HG03095 (cell line): ENCODE data around the gene HYOU1.
A peak's percentile ranks its signal among the peaks of the same experiment; 100 is the strongest.
"Not testable (repeated sequence)": the region's sequence is repeated elsewhere in the genome, so short reads cannot be mapped to it uniquely, and the experiment has no call there.

Source experiments
- ATAC-seq: cut with Tn5 transposase; IDR thresholded peaks from one replicate; pipeline ENCODE4 v1.9.1; 2021; ENCODE audit warnings: moderate library complexity; ENCODE audit not compliant: unreplicated experiment

The HYOU1 gene

DNA sequence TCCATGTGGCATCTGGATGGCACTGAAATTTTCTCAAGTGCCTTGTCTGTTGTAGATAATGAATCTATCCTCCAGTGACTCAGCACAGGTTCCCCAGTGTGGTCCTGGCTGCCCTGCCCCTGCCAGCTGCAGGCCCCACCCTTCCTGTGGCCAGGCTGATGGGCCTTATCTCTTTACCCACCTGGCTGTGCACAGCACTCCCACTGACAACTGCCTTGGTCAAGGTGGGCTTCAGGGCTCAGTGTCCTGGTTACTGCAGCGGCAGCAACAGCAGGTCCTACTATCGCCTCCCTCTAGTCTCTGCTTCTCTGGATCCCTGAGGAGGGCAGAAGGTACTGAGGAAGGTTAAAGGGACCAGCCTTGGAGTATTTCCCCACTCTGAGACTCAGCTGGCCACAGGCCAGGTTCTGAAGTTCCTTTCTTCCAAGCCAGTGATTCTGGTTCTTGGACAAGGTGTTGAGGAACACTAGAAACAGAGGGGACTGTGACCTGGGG lies 30.8 kb upstream of the HYOU1 start:
- no peak for ATAC-seq

GRCh38 chr11:119087123-119087522 lies 30.1 kb upstream of the HYOU1 start:
- no peak for ATAC-seq

GRCh38 chr11:119085437-119085847 lies 28.4 kb upstream of the HYOU1 start:
- peak; percentile 20 for ATAC-seq

- peak; percentile 88 for ATAC-seq
Measured at GRCh38 chr11:119084663-119085436, 27.8 kb upstream of the HYOU1 start, which contains the start of gene HMBS. Gene HMBS, plus strand, starts transcription at chr11:119084881. Its CDS starts 153 bp downstream, at chr11:119085034.

DNA sequence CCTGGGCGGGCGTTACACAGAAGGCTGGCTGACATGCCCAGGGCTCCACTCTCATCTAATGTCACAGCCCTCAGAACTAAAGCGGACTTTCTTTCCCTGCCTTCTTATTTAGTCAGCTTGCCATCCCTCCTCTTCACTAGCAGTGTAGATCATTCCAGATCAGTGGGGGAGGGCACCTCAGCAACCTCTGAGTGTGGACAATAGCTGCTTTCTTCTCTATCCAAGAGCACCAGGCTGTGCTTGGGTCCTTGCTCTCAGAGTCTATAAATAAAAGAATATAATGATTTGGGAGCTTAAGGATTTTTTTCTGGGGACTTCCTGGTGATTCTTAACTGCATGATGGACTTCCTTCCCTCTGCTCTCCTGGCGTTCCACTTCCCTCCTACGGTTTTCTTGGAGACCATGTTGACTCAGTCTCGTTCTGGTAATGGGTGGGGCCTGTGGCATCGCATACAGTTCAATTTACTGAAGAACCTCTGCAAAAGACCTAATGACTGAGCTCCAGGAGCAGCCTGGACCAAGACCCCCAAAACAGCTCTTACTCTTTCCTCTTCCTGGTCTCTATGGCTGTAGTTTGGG lies 24.8 kb upstream of the HYOU1 start:
- no peak for ATAC-seq

GRCh38 chr11:119078675-119079420 lies 21.8 kb upstream of the HYOU1 start:
- no peak for ATAC-seq

DNA sequence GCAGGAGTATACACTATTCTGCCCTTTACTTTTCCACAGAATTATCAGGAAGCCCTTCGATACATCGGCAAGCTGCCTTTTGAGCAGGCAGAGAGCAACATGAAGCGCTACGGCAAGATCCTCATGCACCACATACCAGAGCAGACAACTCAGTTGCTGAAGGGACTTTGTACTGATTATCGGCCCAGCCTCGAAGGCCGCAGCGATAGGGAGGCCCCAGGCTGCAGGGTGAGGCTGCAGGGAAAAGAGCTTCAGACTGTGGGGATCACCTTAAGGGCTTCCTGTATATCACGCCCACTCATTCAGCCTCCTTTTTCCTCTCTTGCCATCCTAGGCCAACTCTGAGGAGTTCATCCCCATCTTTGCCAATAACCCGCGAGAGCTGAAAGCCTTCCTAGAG lies 20.8 kb upstream of the HYOU1 start:
- no peak for ATAC-seq

DNA sequence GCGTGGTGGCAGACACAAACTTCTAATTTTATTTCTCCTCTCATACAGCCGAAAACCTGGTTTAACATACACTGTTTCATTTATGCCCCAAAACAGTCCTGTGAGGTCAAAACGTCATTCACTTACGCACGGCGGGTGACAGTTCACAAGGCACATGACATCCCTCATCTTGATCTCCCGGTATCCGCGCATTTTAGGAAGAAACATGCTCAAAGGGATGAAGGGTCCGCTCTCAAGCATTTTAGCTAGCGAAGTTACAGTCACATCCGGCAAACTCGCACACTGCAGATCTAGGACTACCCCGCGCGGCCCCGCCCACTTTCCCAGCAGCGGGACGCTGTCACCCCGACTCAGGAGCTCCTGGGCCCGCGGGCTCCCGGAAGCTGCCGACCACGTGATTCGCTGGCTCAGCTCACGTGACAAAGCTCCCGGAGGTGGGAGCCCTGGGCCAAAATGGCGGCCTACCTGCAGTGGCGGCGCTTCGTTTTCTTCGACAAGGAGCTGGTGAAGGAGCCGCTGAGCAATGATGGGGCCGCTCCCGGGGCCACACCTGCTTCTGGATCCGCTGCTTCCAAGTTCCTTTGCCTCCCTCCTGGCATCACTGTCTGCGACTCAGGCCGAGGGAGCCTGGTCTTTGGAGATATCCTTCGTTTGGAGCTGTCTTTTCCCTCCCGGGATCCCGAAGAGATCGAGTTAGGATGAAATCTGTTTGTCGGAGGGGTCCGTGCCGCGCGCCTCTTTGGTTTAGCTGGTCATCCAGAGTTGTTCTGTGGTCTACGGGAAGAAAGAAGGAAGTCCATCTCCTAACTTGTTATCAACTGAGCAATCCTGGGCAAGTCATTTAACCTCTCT lies 10.6 kb upstream of the HYOU1 start, which contains the start of gene VPS11:
Gene VPS11 (plus strand): TSS at position 448 of the 852 bp plus-strand sequence. CDS start 6 bp downstream, at position 454.
- peak; percentile 88 for ATAC-seq

DNA sequence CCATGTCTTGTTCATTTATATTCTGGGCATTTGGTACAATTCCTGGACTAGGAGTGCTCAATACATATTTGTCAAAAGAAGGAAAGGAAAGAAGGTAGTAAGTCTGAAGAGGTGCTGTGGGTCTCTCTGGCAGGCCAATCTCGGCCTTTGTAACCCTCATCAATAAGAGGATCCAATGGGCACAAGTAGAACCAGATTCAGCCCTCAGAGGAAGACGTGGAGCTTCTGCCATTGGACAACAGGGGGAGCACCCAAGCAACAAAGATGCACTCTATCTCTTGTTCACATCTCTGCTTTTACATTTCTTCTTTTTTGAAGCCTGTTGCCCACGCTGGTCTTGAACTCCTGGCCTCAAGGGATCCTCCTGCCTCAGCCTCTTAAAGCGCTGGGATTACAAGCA lies 8.4 kb upstream of the HYOU1 start:
- ATAC-seq, result no peak

- ATAC-seq, result no peak
Measured at GRCh38 chr11:119062779-119063178, 5.8 kb upstream of the HYOU1 start.

- ATAC-seq, result no peak
Measured at GRCh38 chr11:119061256-119061655, 4.3 kb upstream of the HYOU1 start.

GRCh38 chr11:119059128-119059527 lies 2.1 kb upstream of the HYOU1 start:
- not testable (repeated sequence) for ATAC-seq

GRCh38 chr11:119056421-119056999 lies 495 bp downstream of the HYOU1 start:
- ATAC-seq, result peak; percentile 7

GRCh38 chr11:119055901-119056300 lies 1.1 kb downstream of the HYOU1 start:
- ATAC-seq, result no peak

DNA sequence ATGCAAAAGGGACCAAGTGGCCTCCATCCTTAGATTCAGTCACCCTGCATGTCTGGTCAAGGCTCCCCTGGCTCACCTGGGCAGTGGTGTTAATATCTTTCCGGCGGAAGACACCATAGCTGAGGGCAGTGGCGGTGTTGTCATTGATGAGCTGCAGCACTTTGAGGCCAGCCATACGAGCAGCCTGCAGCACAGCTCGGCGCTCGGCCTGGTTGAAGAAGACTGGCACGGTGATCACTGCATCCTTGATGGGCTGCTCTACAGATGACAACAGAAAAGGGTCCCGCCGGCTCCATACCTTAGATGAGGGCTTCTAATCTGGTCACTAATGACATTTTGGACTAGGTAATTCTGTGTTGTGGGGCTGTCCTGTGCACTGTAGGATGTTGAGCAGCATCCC lies 2.6 kb downstream of the HYOU1 start:
- ATAC-seq, result no peak

GRCh38 chr11:119052163-119052814 lies 4.7 kb downstream of the HYOU1 start:
- no peak for ATAC-seq

DNA sequence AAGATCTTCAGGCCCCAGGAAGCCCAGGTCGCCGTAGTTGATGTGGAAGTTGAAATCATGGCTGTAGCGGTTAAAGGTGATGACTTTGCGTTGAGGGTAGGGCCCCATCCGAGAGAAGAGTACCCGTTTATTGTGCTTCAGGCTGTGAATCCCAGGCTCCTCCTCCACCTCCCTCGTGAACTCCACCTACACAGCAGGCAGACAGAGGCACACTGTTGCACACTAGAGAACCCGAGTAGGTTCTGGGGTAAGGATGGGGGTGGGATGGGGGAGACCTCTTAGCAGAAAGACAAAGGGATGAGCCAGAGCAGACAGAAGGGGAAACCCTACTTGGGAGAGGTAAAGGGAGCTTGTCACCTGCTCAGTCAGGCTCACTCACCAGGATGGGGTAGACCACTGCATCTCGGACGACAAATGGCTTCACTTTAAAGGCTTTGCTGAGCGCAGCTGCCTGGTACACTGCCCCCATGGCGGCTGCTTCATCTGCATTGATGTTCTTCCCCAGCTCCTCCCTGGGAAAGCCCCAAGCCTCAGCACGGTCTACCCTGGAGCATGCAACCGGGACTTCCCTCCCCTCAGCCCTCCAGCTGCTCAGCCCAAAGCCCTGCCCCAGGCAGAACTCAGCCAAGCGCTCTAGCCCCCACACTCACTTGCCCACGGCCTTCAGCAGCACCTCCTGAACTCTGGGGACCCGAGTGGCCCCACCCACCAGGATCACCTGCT lies 5.4 kb downstream of the HYOU1 start:
- ATAC-seq, result peak; percentile 50

GRCh38 chr11:119049081-119049480 lies 7.9 kb downstream of the HYOU1 start:
- ATAC-seq, result no peak

- ATAC-seq, result no peak
Measured at GRCh38 chr11:119048644-119049043, 8.4 kb downstream of the HYOU1 start.
